GM20431 (cell line): ENCODE measurements around the gene OGFOD2.
"Not testable (repeated sequence)": the region's sequence is repeated elsewhere in the genome, so short reads cannot be mapped to it uniquely, and the experiment has no call there.

Source experiments
- in situ Hi-C: fragments of 300-500 bp; cut with MseI, MboI; formaldehyde crosslinking; loops from one replicate; pipeline ENCODE4 v1.15.0; 2020; ENCODE audit warnings: low sequenced_read_pairs; ENCODE audit not compliant: unreplicated experiment

OGFOD2 gene

DNA sequence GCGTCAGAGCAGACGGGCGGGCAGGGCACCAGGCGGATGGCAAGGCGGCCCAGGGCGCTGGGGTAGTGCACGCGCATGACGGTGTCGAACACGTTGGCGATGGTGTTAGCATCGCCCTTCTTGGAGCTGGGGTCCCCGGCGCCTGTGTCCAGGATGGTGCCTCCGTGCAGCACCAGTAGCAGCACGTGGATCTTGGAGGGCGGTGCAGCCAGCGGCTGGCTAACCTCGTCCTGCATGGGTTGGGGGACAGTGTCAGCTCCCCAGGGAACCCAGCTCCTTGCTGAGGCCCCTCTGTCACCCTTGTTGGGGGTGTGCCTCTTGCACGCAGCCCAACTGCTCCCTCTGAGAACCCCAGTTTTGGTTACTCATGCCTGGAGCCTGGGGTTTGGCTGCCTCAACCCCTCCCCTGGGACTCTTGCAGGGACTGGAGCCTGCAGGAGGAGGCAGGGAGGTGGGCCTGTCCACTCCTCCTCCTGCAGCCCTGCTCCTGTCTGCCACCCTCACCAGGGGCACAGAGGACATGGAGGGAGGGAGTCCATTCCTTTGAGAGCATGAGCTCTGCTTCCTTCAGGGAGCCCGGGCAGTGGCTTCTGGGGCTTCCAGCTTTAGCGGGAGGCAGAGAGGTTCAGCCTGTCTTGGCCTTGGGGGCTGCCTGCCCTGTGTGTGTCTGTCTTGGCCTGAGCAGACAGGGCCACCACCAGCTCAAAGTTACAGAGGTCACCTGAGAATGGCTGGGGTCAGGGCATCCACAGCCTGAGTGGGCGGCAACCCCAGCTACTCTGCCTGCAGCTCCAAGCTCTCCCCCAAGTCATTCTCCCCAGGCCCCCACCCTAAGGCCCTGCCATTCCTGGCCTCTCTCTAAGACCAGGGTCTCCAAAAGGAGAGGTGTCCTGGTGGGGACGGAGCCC lies 22.6 kb downstream of the OGFOD2 start:
- in situ Hi-C loops, result no loop called here

DNA sequence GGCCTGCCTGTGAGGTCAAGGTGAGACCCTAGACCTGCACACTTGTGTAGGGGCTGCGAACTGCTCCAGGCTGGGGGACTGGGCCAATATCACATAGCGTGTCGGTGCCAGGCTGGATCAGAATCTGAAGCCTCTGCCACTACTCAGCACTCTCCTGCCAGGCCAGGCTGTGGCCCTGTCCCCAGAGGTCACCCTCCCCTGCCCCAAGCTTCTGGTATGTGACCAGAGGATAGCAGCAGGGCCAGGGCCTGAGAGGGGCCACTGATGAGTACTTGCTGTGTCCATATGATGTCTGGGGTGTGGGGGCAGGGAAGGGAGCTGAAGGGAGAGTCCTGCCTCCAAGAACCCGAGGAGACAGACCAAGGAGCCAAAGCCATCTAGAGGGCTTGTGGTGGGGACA lies 23.3 kb downstream of the OGFOD2 start:
- in situ Hi-C loops, result no loop called here

DNA sequence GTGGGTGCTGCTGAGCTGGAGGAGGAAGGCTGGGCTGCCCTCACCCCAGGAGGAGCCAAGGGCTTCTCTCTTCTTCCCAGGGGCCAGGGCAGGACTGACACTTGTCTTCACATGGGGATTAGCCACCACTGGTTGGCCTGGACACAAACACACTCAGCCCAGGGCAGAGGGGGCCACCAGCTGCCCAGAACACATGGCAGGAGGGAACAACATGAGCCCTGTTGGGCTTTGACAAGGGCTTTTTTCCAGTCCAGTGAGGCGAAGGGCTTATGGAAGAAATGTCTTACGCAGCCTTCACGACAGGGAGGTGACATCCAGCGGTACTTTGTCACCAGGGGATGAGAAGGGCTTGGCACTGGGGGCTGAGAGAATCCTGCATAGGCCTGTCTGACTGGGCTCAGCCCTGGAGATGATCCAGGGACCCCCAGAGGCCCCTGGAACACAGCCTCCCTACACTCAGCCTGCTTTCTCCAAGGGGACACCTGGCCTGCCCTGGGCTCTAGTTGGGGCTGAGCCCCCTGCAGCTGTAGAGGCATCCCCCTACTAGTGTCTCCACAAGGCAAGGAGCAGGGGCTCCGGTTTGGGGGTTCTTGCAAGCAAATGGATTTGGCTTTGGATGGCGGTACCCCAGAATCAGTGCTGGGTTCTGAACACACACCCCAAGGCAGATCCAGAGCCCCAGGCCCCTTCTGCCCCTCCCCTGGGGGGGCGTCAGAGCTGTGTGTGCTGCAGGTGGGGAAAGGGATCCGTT lies 24.3 kb downstream of the OGFOD2 start:
- in situ Hi-C loops, result no loop called here

DNA sequence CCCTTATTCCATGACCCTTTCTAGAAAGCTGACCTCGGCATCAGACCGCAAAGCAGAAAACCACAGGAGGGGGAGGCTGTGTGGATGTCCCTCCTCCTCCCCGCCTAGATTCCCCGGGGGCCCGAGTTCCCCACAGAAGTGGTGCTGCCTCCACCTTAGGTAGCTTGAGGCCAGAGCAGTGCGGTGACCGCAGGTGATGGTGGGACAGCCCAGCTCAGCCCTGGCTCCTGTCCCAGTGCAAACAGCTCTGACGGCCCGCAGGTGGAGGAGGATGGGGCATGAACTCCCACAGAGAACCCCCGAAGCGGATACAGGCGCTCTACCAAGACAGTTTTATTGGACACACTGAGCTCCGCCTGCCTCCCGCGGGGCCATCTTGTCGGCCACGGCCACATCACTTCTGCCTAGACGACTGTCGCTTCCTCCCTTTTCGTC lies 25.0 kb downstream of the OGFOD2 start:
- in situ Hi-C loops, result no loop called here

DNA sequence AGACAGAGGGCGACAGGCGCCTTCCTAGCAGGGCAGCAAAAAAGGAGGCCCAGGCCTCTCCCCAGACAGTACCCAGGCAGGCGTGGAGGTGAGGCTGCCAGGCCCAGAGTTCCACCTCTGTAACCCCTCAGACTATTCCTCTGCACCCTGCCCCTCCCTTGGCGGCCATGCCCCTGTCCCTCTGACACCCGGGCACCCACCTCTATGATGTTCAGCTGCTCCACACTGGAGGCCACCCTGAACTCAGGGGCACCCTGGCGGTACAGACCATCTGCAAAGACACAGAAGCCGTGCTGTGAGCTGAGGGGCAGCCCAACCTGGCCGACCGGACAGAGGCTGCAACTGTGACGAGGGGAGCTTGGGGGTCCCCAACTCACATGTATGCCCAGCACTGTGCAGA lies 25.5 kb downstream of the OGFOD2 start:
- in situ Hi-C loops, result no loop called here

DNA sequence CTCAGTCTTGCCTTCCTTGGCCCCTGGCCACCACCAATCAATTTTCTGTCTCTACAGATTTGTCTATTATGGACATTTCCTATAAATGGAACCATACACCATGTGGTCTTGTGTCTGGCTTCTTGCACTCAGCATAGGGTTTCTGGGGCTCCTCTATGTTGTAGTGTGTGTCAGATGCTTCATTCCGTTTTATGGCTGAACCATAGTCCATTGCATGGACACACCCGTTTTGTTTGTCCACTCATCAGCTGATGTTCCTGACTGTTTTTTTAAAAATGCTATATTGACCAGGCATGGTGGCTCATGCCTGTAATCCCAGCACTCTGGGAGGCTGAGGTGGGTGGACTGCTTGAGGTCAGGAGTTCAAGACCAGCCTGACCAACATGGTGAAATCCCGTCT lies 26.4 kb downstream of the OGFOD2 start:
- in situ Hi-C loops, result no loop called here

DNA sequence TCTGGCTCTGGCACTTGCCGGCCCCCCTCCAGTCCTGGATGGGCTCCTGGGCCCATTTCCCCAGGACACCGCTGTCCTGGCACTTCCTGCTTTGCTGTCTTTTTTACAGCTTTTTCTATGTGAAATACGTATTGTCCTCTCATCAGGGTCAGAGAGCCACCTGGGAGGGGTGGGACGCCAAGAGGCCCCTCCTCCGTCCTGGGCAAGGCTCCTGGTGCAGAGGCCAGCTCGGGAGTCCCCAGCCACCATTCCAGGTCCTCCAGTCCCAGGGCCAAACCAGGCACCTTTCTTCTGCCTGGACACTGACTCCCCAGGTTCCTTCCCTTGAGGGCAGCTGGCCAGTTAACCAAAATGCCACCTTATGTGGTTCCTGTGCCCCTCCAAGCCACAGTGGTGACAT lies 28.2 kb downstream of the OGFOD2 start:
- in situ Hi-C loops, result no loop called here

DNA sequence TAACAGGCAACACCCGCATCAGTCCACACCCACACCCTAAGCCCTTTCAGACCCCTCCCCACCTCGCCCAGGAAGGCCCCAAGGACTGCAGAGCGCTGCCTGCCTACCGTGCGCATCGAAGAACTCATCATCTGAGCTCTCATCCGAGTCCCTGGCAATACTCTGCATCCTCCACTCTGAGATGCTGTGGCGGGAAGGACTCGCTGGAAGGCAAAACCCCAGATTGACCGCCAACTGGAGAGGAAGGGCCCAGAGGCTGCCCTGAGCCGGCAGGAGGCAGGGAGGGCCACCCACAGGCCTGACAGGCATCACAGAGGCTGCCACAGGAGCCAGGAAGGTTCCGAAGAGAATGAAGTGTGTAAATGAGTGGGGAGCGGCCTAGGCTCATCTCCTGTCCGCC lies 29.2 kb downstream of the OGFOD2 start:
- in situ Hi-C loops, result no loop called here

DNA sequence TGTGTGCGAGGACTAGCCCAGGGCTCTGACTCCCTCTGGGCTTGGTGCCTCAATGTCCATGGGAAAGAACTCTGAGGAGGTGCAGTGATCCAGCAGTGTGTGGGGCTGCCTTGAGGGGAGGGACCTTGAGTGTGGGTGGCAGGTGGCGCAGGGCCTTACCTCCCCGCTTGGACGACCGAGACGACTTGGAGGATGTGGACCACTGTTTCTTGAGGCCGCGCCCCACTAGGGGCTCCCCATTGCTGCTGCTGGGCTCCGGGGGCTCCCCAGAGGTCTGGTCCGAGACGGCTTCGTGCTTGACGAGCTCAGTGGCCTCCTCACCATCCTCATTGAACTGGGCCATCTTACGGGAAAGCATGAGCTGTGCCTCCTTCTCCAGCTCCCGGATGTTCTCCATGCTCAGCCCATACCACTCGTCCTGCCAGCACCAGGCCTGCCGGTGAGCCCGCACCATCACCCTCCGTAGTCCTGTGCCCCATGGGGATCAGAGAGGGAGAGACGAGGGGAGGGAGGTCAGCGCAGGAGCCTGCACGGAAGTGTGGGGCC lies 30.1 kb downstream of the OGFOD2 start:
- in situ Hi-C loops, result no loop called here

DNA sequence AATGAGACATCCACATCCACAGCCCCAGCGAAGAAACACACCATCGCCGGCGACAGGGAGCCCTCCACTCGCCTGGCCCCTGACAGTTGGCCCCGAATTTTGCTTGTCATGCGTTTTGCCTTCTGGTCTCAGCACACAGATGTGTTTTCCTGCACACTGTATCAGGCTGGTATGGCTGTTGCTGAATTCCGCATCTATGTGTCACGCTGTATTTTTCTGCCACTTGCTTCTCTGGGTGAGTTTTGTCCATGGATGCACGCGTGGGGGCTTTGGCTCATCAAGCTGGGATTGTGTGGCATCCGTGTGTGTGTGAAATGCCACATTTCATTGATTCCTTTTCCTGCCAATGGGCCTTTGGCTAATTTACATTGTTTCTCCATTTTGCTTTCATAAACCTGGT lies 31.9 kb downstream of the OGFOD2 start:
- in situ Hi-C loops, result no loop called here

DNA sequence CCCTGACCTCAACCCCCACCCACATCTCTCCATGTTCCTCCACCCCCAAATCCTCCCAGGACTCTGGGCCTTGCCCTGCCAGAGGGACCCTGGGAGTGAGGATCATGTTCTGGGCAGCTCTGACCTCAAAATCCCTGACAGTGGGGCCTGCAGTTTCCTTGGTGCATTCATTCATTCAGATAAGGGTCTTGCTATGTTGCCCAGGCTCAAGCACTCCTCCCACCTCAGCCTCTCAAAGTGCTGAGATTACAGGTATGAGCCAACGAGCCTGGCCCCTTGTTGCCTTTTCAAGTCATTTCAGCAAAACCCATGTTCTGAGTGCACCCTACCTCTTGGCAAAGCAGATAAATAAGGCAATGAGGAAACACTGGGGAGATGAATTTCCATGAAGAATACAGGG lies 35.1 kb downstream of the OGFOD2 start:
- in situ Hi-C loops, result no loop called here

DNA sequence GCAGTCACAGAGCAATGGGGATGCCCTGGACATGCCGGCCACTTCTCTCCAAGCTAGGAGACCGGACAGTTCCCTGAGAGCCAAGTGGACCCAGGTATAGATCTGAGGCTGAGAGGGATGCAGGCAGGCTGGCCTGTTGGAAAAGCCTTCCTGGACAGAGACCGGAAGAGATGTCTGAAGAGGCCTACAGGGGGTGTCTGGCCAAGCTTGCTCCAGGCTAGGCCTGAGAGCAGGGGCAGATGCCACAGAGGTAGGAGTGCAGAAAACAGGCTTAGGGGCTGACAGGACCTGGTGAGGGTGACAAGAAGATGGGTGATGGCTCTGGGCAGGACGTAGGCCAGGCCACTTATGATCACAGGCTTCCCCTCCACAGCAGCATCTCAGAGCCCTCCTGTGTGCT lies 35.6 kb downstream of the OGFOD2 start:
- in situ Hi-C loops, result no loop called here

DNA sequence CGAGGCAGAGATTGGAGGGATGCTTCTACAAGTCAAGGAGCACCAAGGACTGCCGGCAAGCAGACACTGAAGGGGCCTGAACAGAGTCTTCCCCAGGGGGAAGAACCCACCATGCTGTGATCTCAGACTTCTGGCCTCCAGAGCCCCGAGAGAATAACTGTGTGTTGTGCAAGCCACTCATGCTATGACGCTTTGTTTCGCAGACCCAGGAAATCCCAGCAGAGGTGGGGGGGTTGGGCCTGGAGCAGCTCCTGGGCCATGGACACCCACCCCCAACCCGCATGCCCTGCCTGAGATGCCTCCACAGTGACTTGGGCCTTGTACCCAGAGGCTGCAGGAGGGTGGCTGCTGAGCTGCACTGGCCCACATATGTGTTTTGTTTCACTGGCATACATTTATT lies 36.7 kb downstream of the OGFOD2 start:
- in situ Hi-C loops, result no loop called here

DNA sequence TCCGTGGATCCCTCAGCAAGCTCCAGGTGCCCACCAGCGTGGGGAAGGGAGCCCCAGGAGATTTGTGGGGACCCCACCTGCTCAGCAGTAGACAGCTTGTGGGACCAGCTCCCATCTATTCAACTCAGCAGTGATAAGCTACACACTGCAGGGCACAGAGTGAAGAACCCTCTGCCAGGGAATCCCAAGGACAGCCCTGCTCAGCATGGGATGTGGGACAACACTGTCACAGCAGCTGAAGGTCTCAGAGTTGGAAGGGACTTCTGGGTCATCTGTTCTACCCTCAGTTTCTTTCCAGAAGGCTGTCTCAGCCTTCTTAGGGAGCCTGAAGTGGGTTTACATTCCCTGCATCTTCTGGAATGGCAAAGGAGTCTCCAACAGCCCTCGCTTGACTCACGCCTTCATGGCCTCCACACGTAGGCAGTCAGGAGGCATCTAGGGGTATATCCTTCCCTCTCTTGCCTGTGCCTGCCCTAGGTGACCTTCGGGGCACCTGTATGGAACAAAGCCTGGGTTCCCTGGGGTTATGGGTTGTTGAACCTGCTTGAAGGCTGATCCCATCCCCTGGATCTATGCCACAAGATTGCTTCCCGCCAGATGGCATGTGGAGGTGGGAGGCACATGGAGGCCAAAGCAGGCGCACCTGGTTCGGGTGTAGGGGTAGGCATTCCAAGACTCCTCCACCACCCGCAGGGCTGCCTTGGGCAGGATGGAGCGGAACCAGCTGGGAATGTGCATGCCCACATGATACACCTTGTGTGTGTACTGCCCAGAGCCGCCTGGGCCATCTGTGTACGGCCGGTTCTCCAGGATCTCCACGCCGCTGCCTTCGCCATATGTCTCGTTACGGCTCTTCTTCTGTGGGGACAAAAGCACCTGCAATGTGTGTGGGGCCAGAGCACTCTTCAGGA lies 38.4 kb downstream of the OGFOD2 start:
- in situ Hi-C loops, result no loop called here

DNA sequence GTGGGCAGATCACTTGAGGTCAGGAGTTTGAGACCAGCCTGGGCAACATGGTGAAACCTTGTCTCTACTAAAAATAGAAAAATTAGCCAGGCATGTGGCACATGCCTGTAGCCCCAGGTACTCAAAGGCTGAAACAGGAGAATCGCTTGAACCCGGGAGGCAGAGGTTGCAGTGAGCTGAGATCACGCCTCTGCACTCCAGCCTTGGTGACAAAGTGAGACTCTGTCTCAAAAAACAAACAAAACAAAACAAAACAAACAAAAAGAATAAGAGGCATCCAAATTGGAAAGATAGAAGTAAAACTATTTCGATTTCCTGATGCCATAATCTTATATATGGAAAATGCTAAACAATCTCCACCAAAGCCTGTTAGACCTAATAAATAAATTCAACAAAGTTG lies 39.4 kb downstream of the OGFOD2 start:
- in situ Hi-C loops, result not testable (repeated sequence)

DNA sequence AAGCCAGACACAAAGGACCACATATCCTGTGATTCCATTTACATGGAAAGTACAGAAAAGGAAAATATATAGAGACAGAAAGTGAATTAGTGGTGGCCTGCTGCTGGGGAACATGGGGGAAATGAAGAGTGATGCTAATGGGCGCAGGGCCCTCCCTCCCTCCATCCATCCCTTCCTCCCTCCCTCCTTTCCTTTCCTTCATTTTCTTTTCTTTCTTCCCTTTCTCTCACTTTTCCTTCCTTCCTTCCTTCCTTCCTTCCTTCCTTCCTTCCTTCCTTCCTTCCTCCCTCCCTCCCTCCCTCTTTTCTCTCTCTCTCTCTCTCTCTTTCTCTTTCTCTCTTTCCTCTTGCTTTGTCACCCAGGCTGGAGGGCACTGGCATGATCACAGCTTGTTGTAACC lies 42.7 kb downstream of the OGFOD2 start:
- in situ Hi-C loops, result no loop called here

DNA sequence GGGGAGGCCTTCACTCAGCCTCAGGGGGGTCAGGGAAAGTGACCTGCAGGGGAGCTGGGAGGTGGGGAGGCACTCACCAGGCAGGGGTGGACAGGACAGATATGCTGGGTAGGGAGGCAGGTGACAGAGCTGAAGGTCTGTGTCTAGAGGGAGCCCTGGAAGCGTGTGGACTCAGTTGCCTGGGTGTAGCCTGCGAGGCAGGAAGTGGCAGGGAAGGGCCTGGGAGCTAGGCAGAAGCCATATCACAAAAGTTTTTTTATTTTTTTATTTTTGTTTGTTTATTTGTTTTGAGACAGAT lies 44.7 kb downstream of the OGFOD2 start:
- in situ Hi-C loops, result no loop called here

DNA sequence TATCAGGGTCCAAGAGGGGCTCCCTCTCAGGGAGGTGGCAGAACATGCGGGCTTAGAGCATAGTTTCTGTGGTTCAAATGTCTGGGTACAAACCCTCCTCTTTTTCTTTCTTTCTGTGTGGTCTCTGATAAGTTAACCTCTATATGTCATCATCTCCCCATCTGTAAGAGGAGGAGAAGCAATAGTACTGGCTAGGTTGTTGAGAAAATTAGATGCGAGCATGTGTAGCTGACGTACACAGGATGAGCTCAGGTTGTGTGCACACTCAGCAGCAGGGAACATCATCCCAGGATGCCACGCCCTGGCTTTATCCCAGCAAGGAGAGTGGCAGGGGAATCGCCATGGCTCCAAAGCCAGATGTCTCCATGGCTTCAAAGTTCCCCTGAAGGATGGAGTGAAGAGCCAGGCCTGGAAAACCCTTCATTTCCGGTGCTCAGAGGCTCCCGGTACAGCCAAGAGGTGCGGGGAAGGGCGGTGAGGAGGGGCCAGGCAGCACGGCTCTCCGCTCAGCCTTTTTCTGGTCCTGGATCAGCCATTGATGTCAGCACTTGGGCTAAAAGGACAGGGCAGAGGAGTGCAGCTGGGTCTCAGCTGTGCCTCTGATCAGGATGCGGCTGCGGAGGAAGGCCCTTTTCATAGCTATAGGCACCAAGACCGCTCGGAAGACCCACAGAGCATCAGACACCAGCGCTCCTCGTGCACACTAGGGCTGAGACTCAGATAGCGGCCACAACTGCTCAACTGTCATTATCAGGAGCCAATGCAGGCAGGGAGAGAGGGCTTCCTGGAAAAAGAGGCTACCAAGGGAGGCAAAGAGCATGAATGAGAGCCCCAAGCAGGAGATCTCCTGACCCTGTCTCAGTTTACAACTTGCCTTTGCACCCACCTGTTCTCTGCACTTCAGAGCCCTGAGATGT lies 46.9 kb downstream of the OGFOD2 start:
- in situ Hi-C loops, result no loop called here

DNA sequence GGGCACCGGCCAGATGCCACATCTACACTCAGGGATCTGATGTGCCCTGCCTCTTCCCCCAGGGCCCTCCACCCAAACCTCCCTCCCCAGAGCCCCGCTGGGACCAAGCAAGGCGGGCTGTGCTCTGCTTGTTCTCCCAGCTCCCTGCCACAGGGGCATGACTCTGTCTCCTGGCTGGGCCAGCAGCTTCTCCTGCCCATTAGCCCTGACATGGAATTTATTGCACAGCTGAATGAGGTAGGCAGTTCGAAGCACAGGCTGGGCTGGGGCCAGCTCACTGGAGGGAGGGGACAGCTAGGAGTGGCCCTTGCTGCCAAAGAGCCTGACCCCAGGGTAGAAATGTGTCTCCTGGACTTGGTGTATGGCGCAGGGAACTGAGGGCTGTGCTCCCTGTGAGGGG lies 47.8 kb downstream of the OGFOD2 start:
- in situ Hi-C loops, result no loop called here
